ENCODE measurements around the gene PJA2.
"Not testable (repeated sequence)": the region's sequence is repeated elsewhere in the genome, so short reads cannot be mapped to it uniquely, and the experiment has no call there.

The PJA2 gene

DNA sequence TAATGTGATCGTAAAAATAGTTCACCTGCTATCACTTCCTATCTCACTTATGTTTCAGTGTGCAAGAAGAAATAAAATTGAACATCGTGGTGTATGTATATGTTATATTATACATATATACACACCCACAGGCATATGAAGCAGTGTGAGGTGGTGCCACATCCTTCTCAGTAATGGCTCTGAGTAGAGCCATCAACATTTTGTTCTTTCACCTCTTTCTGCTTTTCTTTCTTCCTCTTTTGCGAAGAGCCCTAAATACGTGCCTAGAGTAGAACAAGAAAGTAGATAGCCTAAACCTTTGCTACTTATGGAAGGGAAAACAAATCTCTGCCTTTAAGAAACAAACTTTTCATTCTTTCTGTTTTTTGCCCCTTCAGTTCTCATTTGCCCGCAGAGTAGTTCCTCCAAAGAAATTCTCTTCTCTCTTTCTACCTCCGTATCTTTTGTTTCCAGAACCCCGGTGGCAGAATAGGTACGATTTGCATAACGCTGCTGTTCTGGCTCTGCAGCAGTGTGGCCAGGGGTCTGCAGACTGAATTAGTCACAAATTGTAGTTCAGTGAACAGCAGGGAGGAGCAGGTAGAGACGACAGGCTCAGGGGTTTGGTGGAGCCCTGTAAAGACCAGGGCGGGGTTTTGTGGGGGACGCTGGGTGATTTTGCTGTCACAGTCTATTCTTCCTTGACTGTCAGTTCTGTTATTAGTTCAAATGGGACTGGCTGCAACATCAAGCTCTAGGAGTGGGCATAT lies 40.5 kb upstream of the PJA2 start:
- POLR2A ChIA-PET: no interaction called here
- DNase-seq (ENCODE audit: extremely low spot score): no peak
- CTCF ChIA-PET: interaction anchor here (0.9 kb wide), 1 partner anchor 808 kb away, joined by 3 read pairs; no protein-coding TSS in a partner anchor
- TF ChIP-seq FOXA1 (IDR thresholded peaks at IDR 0.05): no peak
- no peak for TF ChIP-seq LEF1 (IDR thresholded peaks at IDR 0.05; ENCODE audit: borderline replicate concordance)
- TF ChIP-seq, protein P1, sequence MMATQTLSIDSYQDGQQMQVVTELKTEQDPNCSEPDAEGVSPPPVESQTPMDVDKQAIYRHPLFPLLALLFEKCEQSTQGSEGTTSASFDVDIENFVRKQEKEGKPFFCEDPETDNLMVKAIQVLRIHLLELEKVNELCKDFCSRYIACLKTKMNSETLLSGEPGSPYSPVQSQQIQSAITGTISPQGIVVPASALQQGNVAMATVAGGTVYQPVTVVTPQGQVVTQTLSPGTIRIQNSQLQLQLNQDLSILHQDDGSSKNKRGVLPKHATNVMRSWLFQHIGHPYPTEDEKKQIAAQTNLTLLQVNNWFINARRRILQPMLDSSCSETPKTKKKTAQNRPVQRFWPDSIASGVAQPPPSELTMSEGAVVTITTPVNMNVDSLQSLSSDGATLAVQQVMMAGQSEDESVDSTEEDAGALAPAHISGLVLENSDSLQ (IDR thresholded peaks at IDR 0.05): no peak
- no peak for TF ChIP-seq CTBP1 (IDR thresholded peaks at IDR 0.05; ENCODE audit: borderline replicate concordance)
- TF ChIP-seq FOXM1 (IDR thresholded peaks at IDR 0.05; ENCODE audit: borderline replicate concordance): no peak
- no peak for TF ChIP-seq TARDBP (IDR thresholded peaks at IDR 0.05)
- no peak for TF ChIP-seq L3MBTL2 (conservative IDR thresholded peaks at IDR 0.05)
- TF ChIP-seq BHLHE40 (IDR thresholded peaks at IDR 0.05; ENCODE audit: borderline replicate concordance): no peak
- no peak for TF ChIP-seq SP1 (IDR thresholded peaks at IDR 0.05)
- no peak for TF ChIP-seq HDGF (IDR thresholded peaks at IDR 0.05; ENCODE audit: borderline replicate concordance)
- no peak for TF ChIP-seq SUZ12 (IDR thresholded peaks at IDR 0.05)
- no peak for TF ChIP-seq ARNT (IDR thresholded peaks at IDR 0.05)

DNA sequence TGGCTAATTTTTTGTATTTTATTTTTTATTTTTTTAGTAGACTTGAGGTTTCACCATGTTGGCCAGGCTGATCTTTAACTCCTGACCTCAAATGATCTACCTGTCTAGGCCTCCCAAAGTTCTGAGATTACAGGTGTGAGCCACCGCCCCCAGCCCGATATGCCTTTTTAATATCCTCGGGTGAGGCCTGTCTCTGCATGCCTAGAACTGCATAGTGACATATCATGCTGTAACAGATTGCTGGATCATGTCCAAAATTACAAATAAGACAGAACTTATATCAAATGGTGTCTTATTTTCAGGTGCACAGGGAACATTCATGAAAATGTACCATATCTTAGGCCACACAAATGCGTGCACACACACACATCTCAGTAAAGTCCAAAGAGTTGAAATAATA lies 39.1 kb upstream of the PJA2 start:
- ChIA-PET CTCF (no interaction called here), POLR2A (no interaction called here)
- DNase-seq (ENCODE audit: extremely low spot score): no peak
- TF ChIP-seq TARDBP (IDR thresholded peaks at IDR 0.05) (no peak), BHLHE40 (IDR thresholded peaks at IDR 0.05; ENCODE audit: borderline replicate concordance) (no peak), L3MBTL2 (conservative IDR thresholded peaks at IDR 0.05) (no peak), NFRKB (IDR thresholded peaks at IDR 0.05) (no peak), CTBP1 (IDR thresholded peaks at IDR 0.05; ENCODE audit: borderline replicate concordance) (no peak), ELF4 (IDR thresholded peaks at IDR 0.05) (no peak), FOXM1 (IDR thresholded peaks at IDR 0.05; ENCODE audit: borderline replicate concordance) (no peak), ZNF384 (IDR thresholded peaks at IDR 0.05) (no peak), FOXK2 (IDR thresholded peaks at IDR 0.05) (no peak), LEF1 (IDR thresholded peaks at IDR 0.05; ENCODE audit: borderline replicate concordance) (no peak), SUZ12 (IDR thresholded peaks at IDR 0.05) (no peak), ARNT (IDR thresholded peaks at IDR 0.05) (no peak), HDGF (IDR thresholded peaks at IDR 0.05; ENCODE audit: borderline replicate concordance) (no peak), FOXA1 (IDR thresholded peaks at IDR 0.05) (no peak), SP1 (IDR thresholded peaks at IDR 0.05) (no peak)
- TF ChIP-seq, protein P1 (IDR thresholded peaks at IDR 0.05): no peak

DNA sequence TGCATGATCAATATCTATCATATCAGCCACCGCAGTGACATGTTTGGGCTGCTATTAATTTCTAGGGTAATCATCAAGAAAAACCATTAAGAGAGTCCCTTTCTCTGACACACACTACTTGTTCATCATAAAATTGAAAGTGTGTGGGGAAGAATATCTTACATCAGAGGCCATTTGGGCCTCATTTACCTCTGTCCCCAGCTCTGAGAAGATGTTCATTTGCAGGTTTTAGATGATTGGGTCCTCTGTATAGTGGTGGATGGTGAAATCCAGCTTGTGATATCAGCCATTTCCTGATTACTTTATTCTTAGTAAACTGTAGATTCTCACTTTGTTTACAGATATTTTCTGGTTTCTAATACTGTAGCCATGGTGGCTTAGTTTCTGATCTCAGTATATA lies 29.8 kb upstream of the PJA2 start:
- TF ChIP-seq LEF1 (IDR thresholded peaks at IDR 0.05; ENCODE audit: borderline replicate concordance) (no peak), CTBP1 (IDR thresholded peaks at IDR 0.05; ENCODE audit: borderline replicate concordance) (no peak), NFRKB (IDR thresholded peaks at IDR 0.05) (no peak), SUZ12 (IDR thresholded peaks at IDR 0.05) (no peak), L3MBTL2 (conservative IDR thresholded peaks at IDR 0.05) (no peak), HDGF (IDR thresholded peaks at IDR 0.05; ENCODE audit: borderline replicate concordance) (no peak), ARNT (IDR thresholded peaks at IDR 0.05) (no peak), BHLHE40 (IDR thresholded peaks at IDR 0.05; ENCODE audit: borderline replicate concordance) (no peak), FOXK2 (IDR thresholded peaks at IDR 0.05) (no peak), FOXM1 (IDR thresholded peaks at IDR 0.05; ENCODE audit: borderline replicate concordance) (no peak), ELF4 (IDR thresholded peaks at IDR 0.05) (no peak), ZNF384 (IDR thresholded peaks at IDR 0.05) (no peak), FOXA1 (IDR thresholded peaks at IDR 0.05) (no peak), TARDBP (IDR thresholded peaks at IDR 0.05) (no peak), SP1 (IDR thresholded peaks at IDR 0.05) (no peak)
- TF ChIP-seq, protein P1 (IDR thresholded peaks at IDR 0.05): no peak
- ChIA-PET CTCF (no interaction called here), POLR2A (no interaction called here)
- DNase-seq (ENCODE audit: extremely low spot score): no peak

DNA sequence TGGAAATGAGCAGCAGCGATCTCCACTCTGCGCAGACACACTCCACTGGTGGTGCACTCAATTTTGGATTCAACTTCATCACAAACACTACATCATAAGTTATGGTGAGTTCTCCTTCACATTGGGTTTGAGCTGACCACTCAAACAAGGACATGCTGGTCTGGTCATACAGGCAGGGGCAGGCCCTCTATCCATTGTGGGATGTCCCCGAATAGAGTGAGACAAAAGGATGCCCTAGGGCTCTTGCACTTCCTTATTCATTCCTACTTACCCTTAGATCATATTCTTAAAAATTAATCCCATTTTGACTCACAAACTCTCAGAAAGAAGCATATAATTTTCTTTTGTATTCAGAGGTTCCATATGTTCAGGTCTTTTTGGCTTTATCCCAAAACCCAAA lies 16.3 kb upstream of the PJA2 start:
- CTCF ChIA-PET: no interaction called here

DNA sequence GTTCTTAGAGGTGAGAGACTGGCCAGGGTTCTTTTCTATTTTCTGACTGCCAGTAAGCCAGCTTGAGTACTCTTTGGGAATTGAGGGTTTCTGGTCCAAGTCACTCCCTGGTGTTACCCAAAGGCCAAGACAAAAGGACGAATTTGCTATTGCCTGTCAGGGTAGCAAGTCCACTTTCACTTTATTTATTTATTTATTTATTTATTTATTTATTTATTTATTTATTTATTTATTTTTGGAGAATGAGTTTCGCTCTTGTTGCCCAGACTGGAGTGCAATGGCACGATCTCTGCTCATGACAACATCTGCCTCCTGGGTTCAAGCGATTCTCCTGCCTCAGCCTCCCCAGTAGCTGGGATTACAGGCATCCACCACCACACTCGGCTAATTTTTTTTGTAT lies 15.7 kb upstream of the PJA2 start:
- POLR2A ChIA-PET; CTCF ChIA-PET; DNase-seq (ENCODE audit: extremely low spot score): not testable (repeated sequence)

More for the DNA sequence above, 16.3 kb upstream of the PJA2 start:
- POLR2A ChIA-PET: no interaction called here
- no peak for DNase-seq (ENCODE audit: extremely low spot score)
- no peak for TF ChIP-seq CTBP1 (IDR thresholded peaks at IDR 0.05; ENCODE audit: borderline replicate concordance)
- no peak for TF ChIP-seq BHLHE40 (IDR thresholded peaks at IDR 0.05; ENCODE audit: borderline replicate concordance)

DNA sequence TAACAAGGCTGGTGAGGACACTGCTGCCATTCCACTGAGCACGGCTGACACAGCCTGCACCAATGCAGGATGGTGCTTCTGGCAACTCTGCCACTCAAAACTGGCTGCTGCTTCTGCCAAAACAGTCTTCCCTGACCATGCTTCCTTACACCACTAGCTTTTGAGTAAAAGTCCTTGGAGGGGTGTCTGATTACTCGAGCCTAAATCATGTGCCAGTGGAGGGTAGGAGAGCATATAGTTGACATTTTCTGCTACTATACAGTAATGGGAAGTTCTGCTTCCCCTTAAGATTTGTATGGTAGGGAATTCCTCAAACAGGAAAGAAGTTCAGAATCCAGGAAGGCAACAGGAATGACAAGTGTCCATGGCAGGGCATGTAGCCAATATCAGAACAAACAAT lies 12.2 kb upstream of the PJA2 start:
- no peak for TF ChIP-seq CTBP1 (IDR thresholded peaks at IDR 0.05; ENCODE audit: borderline replicate concordance)
- TF ChIP-seq SUZ12 (IDR thresholded peaks at IDR 0.05): no peak
- TF ChIP-seq FOXM1 (IDR thresholded peaks at IDR 0.05; ENCODE audit: borderline replicate concordance): no peak
- no peak for TF ChIP-seq ZNF384 (IDR thresholded peaks at IDR 0.05)
- TF ChIP-seq, protein P1 (IDR thresholded peaks at IDR 0.05): no peak
- no peak for TF ChIP-seq SP1 (IDR thresholded peaks at IDR 0.05)
- TF ChIP-seq BHLHE40 (IDR thresholded peaks at IDR 0.05; ENCODE audit: borderline replicate concordance): no peak
- TF ChIP-seq FOXK2 (IDR thresholded peaks at IDR 0.05): no peak
- no peak for TF ChIP-seq ELF4 (IDR thresholded peaks at IDR 0.05)
- no peak for TF ChIP-seq ARNT (IDR thresholded peaks at IDR 0.05)
- TF ChIP-seq L3MBTL2 (conservative IDR thresholded peaks at IDR 0.05): no peak
- TF ChIP-seq HDGF (IDR thresholded peaks at IDR 0.05; ENCODE audit: borderline replicate concordance): no peak
- TF ChIP-seq FOXA1 (IDR thresholded peaks at IDR 0.05): no peak
- no peak for DNase-seq (ENCODE audit: extremely low spot score)
- ChIA-PET POLR2A (interaction anchor here (0.7 kb wide), 1 partner anchor 12 kb away, joined by 3 read pairs; the partner anchor contains the start of gene PJA2), CTCF (no interaction called here)

All from HEK293T (cell line).